HEK293 (cell line): Measurements from ENCODE around the gene RAB44.
"Not testable (repeated sequence)": the region's sequence is repeated elsewhere in the genome, so short reads cannot be mapped to it uniquely, and the experiment has no call there.

Experiments
- CTCF ChIA-PET: fragments of 350-600 bp; formaldehyde crosslinking; extraction: SDS; loops from one replicate; lab custom pipeline; 2021; ENCODE audit warnings: antibody characterized with exemption; lab: Yijun Ruan, JAX
- POLR2A ChIA-PET: fragments of 300-600 bp; formaldehyde crosslinking; extraction: SDS; loops from one replicate; lab custom pipeline; 2020; ENCODE audit warnings: antibody characterized with exemption, inconsistent platforms; lab: Yijun Ruan, JAX
- H3K27ac ChIP-seq: fragments of 200-500 bp; sonication (Bioruptor generic); 2 replicates; pipeline ENCODE4 v1.5.1; 2014; ENCODE audit warnings: low read depth, low read length, control low read depth, inconsistent platforms; ENCODE audit errors: extremely low read depth
- H3K36me3 ChIP-seq, 2 experiments: fragments of 200-500 bp in 1 of 2; sonication (Bioruptor generic) in 1 of 2; 1 replicate in 1 of 2; 2 replicates in 1 of 2; pipeline ENCODE4 v1.5.1; 2014 to 2017; ENCODE audit warnings: inconsistent platforms in 2 of 2, low read length in 2 of 2; ENCODE audit not compliant: control insufficient read depth in 2 of 2, insufficient read depth in 1 of 2
- H3K4me1 ChIP-seq: fragments of 200-500 bp; sonication (Bioruptor generic); 2 replicates; pipeline ENCODE4 v1.5.1; 2014; ENCODE audit warnings: mild to moderate bottlenecking, low read length, inconsistent platforms; ENCODE audit not compliant: control insufficient read depth, insufficient read depth
- H3K4me3 ChIP-seq: 2 replicates; pipeline ENCODE4 v1.5.1; 2011; ENCODE audit warnings: low read depth, mild to moderate bottlenecking, control low read depth, low read length, moderate library complexity
- H3K9me3 ChIP-seq: fragments of 200-500 bp; sonication (Bioruptor generic); 2 replicates; pipeline ENCODE4 v1.5.1; 2014; ENCODE audit warnings: low read depth, low read length, inconsistent platforms; ENCODE audit not compliant: control insufficient read depth, insufficient read depth
- CTCF ChIP-seq: fragments of 450-650 bp; formaldehyde crosslinking; IDR thresholded peaks from 2 replicates; pipeline ENCODE4 v1.5.1; 2016; ENCODE audit warnings: missing biosample characterization, missing genetic modification characterization
- KLF16 ChIP-seq: fragments of 450-650 bp; formaldehyde crosslinking; IDR thresholded peaks from 2 replicates; pipeline ENCODE4 v1.5.1; 2017; ENCODE audit warnings: missing biosample characterization, missing genetic modification characterization
- KLF17 ChIP-seq: fragments of 450-650 bp; formaldehyde crosslinking; IDR thresholded peaks from 2 replicates; pipeline ENCODE4 v1.5.1; 2016; ENCODE audit warnings: missing biosample characterization, missing genetic modification characterization
- MYNN ChIP-seq: fragments of 450-650 bp; formaldehyde crosslinking; IDR thresholded peaks from 2 replicates; pipeline ENCODE4 v1.5.1; 2016; ENCODE audit warnings: missing biosample characterization, missing genetic modification characterization, borderline replicate concordance
- SALL2 ChIP-seq: fragments of 450-650 bp; formaldehyde crosslinking; IDR thresholded peaks from 2 replicates; pipeline ENCODE4 v1.5.0; 2017; ENCODE audit warnings: missing biosample characterization, mild to moderate bottlenecking, missing genetic modification characterization, borderline replicate concordance
- SCRT1 ChIP-seq: fragments of 450-650 bp; formaldehyde crosslinking; IDR thresholded peaks from 2 replicates; pipeline ENCODE4 v1.5.1; 2016; ENCODE audit warnings: missing biosample characterization, missing genetic modification characterization, borderline replicate concordance
- SP3 ChIP-seq: fragments of 450-650 bp; formaldehyde crosslinking; IDR thresholded peaks from 2 replicates; pipeline ENCODE4 v1.5.1; 2016; ENCODE audit warnings: missing biosample characterization, missing genetic modification characterization
- WT1 ChIP-seq: fragments of 450-650 bp; formaldehyde crosslinking; IDR thresholded peaks from 2 replicates; pipeline ENCODE4 v1.5.1; 2016; ENCODE audit warnings: missing biosample characterization, missing genetic modification characterization
- ZBTB17 ChIP-seq: fragments of 450-650 bp; formaldehyde crosslinking; IDR thresholded peaks from 2 replicates; pipeline ENCODE4 v1.5.1; 2016; ENCODE audit warnings: missing biosample characterization, missing genetic modification characterization
- ZBTB21 ChIP-seq: fragments of 450-650 bp; formaldehyde crosslinking; IDR thresholded peaks from 2 replicates; pipeline ENCODE4 v1.5.1; 2017; ENCODE audit warnings: missing biosample characterization, missing genetic modification characterization
- ZEB2 ChIP-seq: fragments of 450-650 bp; formaldehyde crosslinking; IDR thresholded peaks from 2 replicates; pipeline ENCODE4 v1.5.1; 2016; ENCODE audit warnings: missing biosample characterization, missing genetic modification characterization
- ZNF114 ChIP-seq: fragments of 450-650 bp; formaldehyde crosslinking; IDR thresholded peaks from 2 replicates; pipeline ENCODE4 v1.5.0; 2017; ENCODE audit warnings: missing biosample characterization, missing genetic modification characterization
- ZNF266 ChIP-seq: fragments of 450-650 bp; formaldehyde crosslinking; IDR thresholded peaks from 2 replicates; pipeline ENCODE4 v1.5.1; 2016; ENCODE audit warnings: missing biosample characterization, missing genetic modification characterization, low read depth
- ZNF366 ChIP-seq: fragments of 450-650 bp; formaldehyde crosslinking; conservative IDR thresholded peaks from 2 replicates; pipeline ENCODE4 v1.5.1; 2016; ENCODE audit warnings: missing biosample characterization, missing genetic modification characterization
- ZNF416 ChIP-seq: fragments of 450-650 bp; formaldehyde crosslinking; IDR thresholded peaks from 2 replicates; pipeline ENCODE4 v1.5.1; 2016; ENCODE audit warnings: missing biosample characterization, missing genetic modification characterization
- ZNF449 ChIP-seq: fragments of 450-650 bp; formaldehyde crosslinking; IDR thresholded peaks from 2 replicates; pipeline ENCODE4 v1.5.1; 2017; ENCODE audit warnings: missing biosample characterization, mild to moderate bottlenecking, missing genetic modification characterization, moderate library complexity
- ZNF530 ChIP-seq: fragments of 450-650 bp; formaldehyde crosslinking; IDR thresholded peaks from 2 replicates; pipeline ENCODE4 v1.5.1; 2016; ENCODE audit warnings: low read depth, missing biosample characterization, missing genetic modification characterization
- ZNF549 ChIP-seq: fragments of 450-650 bp; IDR thresholded peaks from 2 replicates; pipeline ENCODE4 v1.5.1; 2018; ENCODE audit warnings: missing biosample characterization, missing genetic modification characterization, mild to moderate bottlenecking, inconsistent platforms, moderate library complexity
- ZNF555 ChIP-seq: fragments of 450-650 bp; formaldehyde crosslinking; conservative IDR thresholded peaks from 2 replicates; pipeline ENCODE4 v1.5.1; 2017; ENCODE audit warnings: missing biosample characterization, mild to moderate bottlenecking, missing genetic modification characterization, inconsistent platforms
- ZNF596 ChIP-seq: fragments of 450-650 bp; IDR thresholded peaks from 2 replicates; pipeline ENCODE4 v1.5.0; 2018; ENCODE audit warnings: missing biosample characterization, mild to moderate bottlenecking, missing genetic modification characterization, moderate library complexity
- ZNF623 ChIP-seq: fragments of 450-650 bp; formaldehyde crosslinking; IDR thresholded peaks from 2 replicates; pipeline ENCODE4 v1.5.1; 2016; ENCODE audit warnings: missing biosample characterization, missing genetic modification characterization
- ZNF660 ChIP-seq: fragments of 450-650 bp; IDR thresholded peaks from 2 replicates; pipeline ENCODE4 v1.5.1; 2018; ENCODE audit warnings: missing biosample characterization, mild to moderate bottlenecking, missing genetic modification characterization
- ZNF692 ChIP-seq: fragments of 450-650 bp; formaldehyde crosslinking; IDR thresholded peaks from 2 replicates; pipeline ENCODE4 v1.5.1; 2016; ENCODE audit warnings: missing biosample characterization, missing genetic modification characterization
- ZNF76 ChIP-seq: fragments of 450-650 bp; formaldehyde crosslinking; IDR thresholded peaks from 2 replicates; pipeline ENCODE4; 2016; ENCODE audit warnings: low read depth, missing biosample characterization, missing genetic modification characterization, borderline replicate concordance
- ZSCAN16 ChIP-seq: fragments of 450-650 bp; formaldehyde crosslinking; IDR thresholded peaks from 2 replicates; pipeline ENCODE4 v1.5.1; 2016; ENCODE audit warnings: missing biosample characterization, missing genetic modification characterization

Gene RAB44

GRCh38 chr6:36723992-36724391, 26.4 kb downstream of the RAB44 start:
- H3K4me1 ChIP-seq, H3K27ac ChIP-seq, H3K9me3 ChIP-seq, H3K36me3 ChIP-seq, H3K4me3 ChIP-seq: not testable (repeated sequence)
- ChIA-PET POLR2A (interaction anchor here (0.7 to 2.0 kb wide), 3 partner anchors 45 to 109 kb away, joined by 4 to 8 read pairs (median 4); partner anchors contain the start of gene CDKN1A), CTCF (interaction anchor here (0.6 to 5.4 kb wide), 31 partner anchors 8 to 346 kb away, joined by 3 to 50 read pairs (median 5); no protein-coding TSS in a partner anchor)

- Histone ChIP-seq H3K36me3 (no peaks in the 10 kb centered on the region), H3K4me1 (no peaks in the 10 kb centered on the region), H3K27ac (no peak overlapping the region), H3K9me3 (no peaks in the 10 kb centered on the region), H3K4me3 (no peak overlapping the region)
- CTCF ChIA-PET = interaction anchor here (0.6 to 5.4 kb wide), 34 partner anchors 8 to 702 kb away, joined by 3 to 50 read pairs (median 4); no protein-coding TSS in a partner anchor
- POLR2A ChIA-PET = interaction anchor here (0.6 to 2.0 kb wide), 4 partner anchors 46 to 508 kb away, joined by 3 to 8 read pairs (median 5); partner anchors contain the start of gene CDKN1A
- no peak for TF ChIP-seq ZNF596
- TF ChIP-seq WT1 (tag by site-specific recombination) = no peak
- no peak for TF ChIP-seq ZBTB21 (tag by site-specific recombination)
- peak; percentile 69; the same call in 1 of the 2 replicates for TF ChIP-seq ZSCAN16
- TF ChIP-seq ZNF549 = no peak
- TF ChIP-seq ZNF416 (tag by site-specific recombination) = no peak
- TF ChIP-seq SCRT1 (tag by site-specific recombination) = no peak
- TF ChIP-seq KLF17 (tag by site-specific recombination) = no peak
- TF ChIP-seq ZNF449 (tag by site-specific recombination) = peak; percentile 79; the same call in 1 of the 2 replicates
- TF ChIP-seq ZNF366 = peak; percentile 83
- TF ChIP-seq CTCF = peak; percentile 77
- no peak for TF ChIP-seq ZNF76
- TF ChIP-seq SP3 (tag by site-specific recombination) = no peak
- TF ChIP-seq ZNF266 (tag by site-specific recombination) = no peak
- TF ChIP-seq ZNF555 = no peak
- no peak for TF ChIP-seq SALL2
- TF ChIP-seq ZNF692 (tag by site-specific recombination) = no peak
- TF ChIP-seq ZNF114 (tag by site-specific recombination) = no peak
- TF ChIP-seq KLF16 = no peak
- peak; percentile 41; the same call in 1 of the 2 replicates for TF ChIP-seq ZBTB17 (tag by site-specific recombination)
- TF ChIP-seq ZNF530 = no peak
- TF ChIP-seq ZEB2 = 0 out of 2 replicates have a peak, but pooled peaks have one; percentile 25
- TF ChIP-seq MYNN = no peak
- TF ChIP-seq ZNF623 (tag by site-specific recombination) = no peak
- peak; percentile 56; the same call in 1 of the 2 replicates for TF ChIP-seq ZNF660 (tag by site-specific recombination)
These were observed 27.1 kb downstream of the RAB44 start for GRCh38 chr6:36724514-36725390.
